GM12892 (cell line): ENCODE data around the gene SEPHS1.
"Not testable (repeated sequence)": the region's sequence is repeated elsewhere in the genome, so short reads cannot be mapped to it uniquely, and the experiment has no call there.

Experiments
- DNase-seq: peaks from one replicate; pipeline ENCODE4 v3.0.0; 2011; ENCODE audit not compliant: insufficient read length
- FAIRE-seq: peaks from 2 replicates; lab custom pipeline; 2011; peaks lifted over from hg19 to GRCh38; lab: Jason Lieb, UNC
- POLR2A ChIP-seq: IDR thresholded peaks from 2 replicates; pipeline ENCODE4 v1.6.1; 2011; ENCODE audit warnings: low read depth, low read length, control low read depth
- POLR2AphosphoS5 ChIP-seq: IDR thresholded peaks from 2 replicates; pipeline ENCODE4 v1.6.1; 2011; ENCODE audit warnings: low read depth, low read length, control low read depth
- TAF1 ChIP-seq: IDR thresholded peaks from 2 replicates; pipeline ENCODE4 v1.6.1; 2011; ENCODE audit warnings: low read depth, mild to moderate bottlenecking, control low read depth, low read length, borderline replicate concordance

Gene SEPHS1

DNA sequence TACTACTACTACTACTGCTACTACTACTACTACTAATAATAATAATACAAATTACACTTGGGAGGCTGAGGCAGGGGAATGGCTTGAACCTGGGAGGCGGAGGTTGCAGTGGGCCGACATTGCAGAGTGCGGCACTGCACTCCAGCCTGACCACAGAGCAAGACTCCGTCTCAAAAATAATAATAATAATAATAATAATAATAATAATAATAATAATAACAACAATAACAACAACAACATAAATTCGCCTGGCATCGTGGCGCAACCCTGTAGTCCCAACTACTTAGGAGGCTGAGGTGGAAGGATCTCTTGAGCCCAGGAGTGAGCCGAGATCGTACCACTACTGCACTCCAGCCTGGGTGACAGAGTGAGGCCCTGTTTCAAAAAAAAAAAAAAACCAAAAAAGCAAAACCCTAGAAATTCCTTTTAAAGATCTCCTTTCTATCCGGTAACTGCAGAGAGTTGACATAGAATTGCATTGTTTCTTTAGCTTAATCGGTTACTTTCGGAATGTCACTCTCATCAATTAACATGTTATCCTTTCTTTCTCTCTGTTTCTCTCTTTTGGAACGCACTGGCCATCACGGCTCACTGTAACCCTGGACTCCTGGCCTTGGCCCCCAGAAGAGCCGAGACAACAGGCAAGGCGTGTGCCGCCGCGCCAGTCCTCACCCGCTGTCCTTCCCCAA lies 49.2 kb downstream of the SEPHS1 start:
- FAIRE-seq (no peak), DNase-seq (no peak)
- TF ChIP-seq POLR2A (no peak), TAF1 (no peak), POLR2AphosphoS5 (no peak)

GRCh38 chr10:13296476-13296875 lies 51.6 kb downstream of the SEPHS1 start:
- no peak for TF ChIP-seq TAF1
- no peak for TF ChIP-seq POLR2AphosphoS5
- TF ChIP-seq POLR2A, result no peak
- no peak for DNase-seq
- no peak for FAIRE-seq

- no peak for TF ChIP-seq POLR2A
- TF ChIP-seq TAF1, result no peak
- no peak for TF ChIP-seq POLR2AphosphoS5
- no peak for DNase-seq
- no peak for FAIRE-seq
Measured at GRCh38 chr10:13294784-13295183, 53.3 kb downstream of the SEPHS1 start.

- TF ChIP-seq POLR2AphosphoS5 (no peak), TAF1 (no peak), POLR2A (no peak)
- FAIRE-seq (no peak), DNase-seq (no peak)
Measured at GRCh38 chr10:13291821-13292773, 56.0 kb downstream of the SEPHS1 start.

DNA sequence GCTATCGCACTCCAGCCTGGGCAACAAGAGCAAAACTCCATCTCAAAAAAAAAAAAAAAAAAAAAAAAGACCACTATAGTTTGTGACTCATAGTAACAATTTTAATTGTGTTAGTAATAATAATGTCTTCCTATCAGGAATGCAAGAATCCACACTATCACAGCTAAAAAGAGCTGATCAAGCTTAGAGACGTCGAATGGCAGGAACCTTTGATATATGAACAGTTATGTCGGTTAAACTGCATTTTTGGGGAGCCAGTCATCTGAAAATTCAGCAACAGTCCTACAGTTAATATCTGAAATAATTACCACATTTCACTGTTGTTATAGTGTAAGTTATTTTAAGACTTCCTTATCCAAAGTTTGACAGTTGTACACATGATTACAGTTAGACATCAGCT lies 57.0 kb downstream of the SEPHS1 start:
- DNase-seq (no peak), FAIRE-seq (no peak)
- TF ChIP-seq POLR2AphosphoS5 (no peak), TAF1 (no peak), POLR2A (no peak)

DNA sequence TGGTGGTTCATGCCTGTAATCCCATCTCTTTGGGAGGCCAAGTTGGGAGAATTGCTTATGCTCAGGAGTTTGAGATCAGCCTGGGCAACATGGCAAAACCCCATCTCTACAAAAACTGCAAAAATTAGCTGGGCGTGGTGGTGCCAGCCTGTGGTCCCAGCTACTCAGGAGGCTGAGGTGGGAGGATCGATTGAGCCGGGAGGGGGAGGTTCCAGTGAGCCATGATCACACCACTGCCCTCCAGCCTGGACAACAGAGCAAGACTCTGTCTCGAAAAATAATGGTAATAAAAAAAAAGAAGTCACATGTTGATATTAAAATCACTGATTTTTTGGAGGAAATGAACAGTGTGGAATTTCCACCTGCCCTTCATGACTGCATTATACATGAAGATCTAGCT lies 64.0 kb downstream of the SEPHS1 start:
- no peak for DNase-seq
- FAIRE-seq, result no peak
- TF ChIP-seq POLR2A, result no peak
- TF ChIP-seq POLR2AphosphoS5, result no peak
- TF ChIP-seq TAF1, result no peak

DNA sequence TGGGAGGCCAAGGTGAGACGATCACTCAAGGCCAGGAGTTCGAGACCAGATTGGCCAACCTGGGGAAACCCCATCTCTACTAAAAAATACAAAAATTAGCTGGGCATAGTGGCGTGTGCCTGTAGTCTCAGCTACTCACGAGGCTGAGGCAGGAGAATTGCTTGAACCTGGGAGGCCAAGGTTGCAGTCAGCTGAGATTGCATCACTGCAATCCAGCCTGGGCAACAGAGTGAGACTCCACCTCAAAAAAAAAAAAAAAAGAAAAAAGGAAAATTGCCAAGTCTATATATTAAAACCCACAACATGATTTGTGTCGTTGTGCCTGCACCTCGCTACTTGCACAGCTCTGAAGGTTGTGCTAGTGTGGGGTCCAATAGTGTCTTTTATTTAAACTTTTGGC lies 65.7 kb downstream of the SEPHS1 start:
- FAIRE-seq, DNase-seq: not testable (repeated sequence)

DNA sequence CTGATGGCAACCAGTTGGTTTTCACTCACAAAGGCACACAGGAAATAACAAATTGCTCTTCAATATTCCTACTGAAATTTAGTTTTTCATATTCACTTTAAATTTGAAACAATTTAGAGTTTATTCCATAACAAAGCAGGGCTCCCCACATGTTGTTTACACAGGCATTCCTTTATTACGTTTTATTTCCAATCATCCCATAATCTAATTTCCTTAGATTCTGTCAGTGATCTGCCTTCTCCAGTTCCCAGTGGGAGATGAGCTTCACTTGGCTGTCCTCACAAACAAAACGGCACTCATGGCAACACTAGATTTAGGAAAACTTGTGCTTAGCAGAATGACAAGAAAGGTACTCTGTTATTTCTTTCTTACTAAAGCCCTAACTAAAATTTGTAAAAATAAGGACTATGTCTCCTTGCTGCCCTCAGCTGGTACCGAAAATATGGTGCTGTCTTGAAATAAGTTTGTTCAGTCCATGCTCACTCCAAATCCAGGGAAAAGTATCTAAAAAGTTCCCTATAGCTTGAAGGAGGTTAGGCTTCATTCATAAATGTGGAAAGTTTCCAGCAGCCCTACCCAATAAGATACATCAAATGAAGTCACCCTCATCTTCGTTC lies 71.2 kb downstream of the SEPHS1 start:
- FAIRE-seq (no peak), DNase-seq (no peak)
- TF ChIP-seq POLR2A (no peak), POLR2AphosphoS5 (no peak), TAF1 (no peak)

DNA sequence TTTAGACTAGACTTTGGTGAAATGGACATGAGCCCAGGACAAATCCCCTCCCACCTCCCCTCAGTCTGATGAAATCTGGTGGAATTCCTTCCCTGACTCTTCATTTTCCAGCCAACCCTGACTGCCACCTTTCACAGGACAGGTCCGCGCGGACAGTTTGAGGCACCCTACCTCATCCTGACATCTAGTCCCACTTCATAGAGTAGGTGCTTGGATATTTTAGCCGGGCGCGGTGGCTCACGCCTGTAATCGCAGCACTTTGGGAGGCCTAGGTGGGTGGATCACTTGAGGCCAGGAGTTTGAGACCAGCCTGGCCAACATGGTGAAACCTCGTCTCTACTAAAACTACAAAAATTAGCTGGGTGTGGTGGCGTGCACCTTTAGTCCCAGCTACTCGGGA lies 71.9 kb downstream of the SEPHS1 start:
- FAIRE-seq, DNase-seq: not testable (repeated sequence)

GRCh38 chr10:13272164-13272571 lies 75.9 kb downstream of the SEPHS1 start:
- FAIRE-seq (no peak), DNase-seq (no peak)
- TF ChIP-seq POLR2AphosphoS5 (no peak), TAF1 (no peak), POLR2A (no peak)

- peak; percentile 41 for DNase-seq
- no peak for FAIRE-seq
- TF ChIP-seq POLR2AphosphoS5 (no peak), TAF1 (no peak), POLR2A (no peak)
Measured at GRCh38 chr10:13271552-13272163, 76.4 kb downstream of the SEPHS1 start.
